ENCODE measurements around the gene RHO.
A peak's percentile ranks its signal among the peaks of the same experiment; 100 is the strongest.

DNA sequence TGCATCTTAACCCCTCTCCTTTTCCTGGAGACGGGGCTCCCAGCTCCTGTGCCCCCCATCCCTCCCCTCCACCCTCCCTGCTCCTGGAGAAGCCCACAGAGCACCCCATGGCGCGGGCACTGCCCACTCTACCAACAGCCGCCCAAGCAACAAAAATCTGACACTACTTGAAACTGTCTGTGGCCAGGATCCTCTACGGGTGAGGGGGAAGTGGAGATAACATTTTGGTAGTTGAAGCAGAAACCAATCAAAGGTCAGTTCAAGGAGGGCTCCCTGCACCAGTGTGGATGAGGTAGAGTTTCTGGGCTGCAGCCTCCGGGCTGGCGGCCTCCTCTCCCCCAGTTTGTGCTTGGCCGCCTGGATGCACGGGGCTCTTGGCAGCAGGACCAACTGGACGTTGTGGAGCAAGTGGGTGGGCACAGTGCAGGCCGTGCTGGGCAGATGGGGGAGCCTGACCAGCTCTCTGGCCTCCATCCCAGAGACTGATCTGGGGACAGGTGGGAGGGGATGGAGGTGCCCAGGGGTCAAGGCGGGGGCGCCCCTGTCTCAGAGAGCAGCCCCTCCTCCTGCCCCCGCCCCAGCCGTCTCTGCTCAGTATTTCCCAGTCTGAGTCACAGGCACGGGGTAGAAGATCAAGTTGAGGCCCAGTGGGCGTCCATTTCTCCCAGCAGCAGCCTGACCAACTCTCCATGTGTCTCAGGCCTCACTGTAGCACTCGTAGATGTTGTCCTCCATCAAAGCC, 27.3 kb downstream of the RHO start:
- TF ChIP-seq MAX (IDR thresholded peaks at IDR 0.05; ENCODE audit: low read depth, low read length) (no peak), REST (IDR thresholded peaks at IDR 0.05; ENCODE audit: low read depth, low read length) (no peak), NR2F1 (conservative IDR thresholded peaks at IDR 0.05) (peak; percentile 55), RFX5 (IDR thresholded peaks at IDR 0.05; ENCODE audit: low read depth, low read length) (no peak), RAD21 (IDR thresholded peaks at IDR 0.05; ENCODE audit: insufficient read depth, low read depth, low read length) (no peak), NRF1 (conservative IDR thresholded peaks at IDR 0.05; ENCODE audit: low read depth, low read length) (no peak), CTCF (IDR thresholded peaks at IDR 0.05 in 2 of 3, conservative IDR thresholded peaks at IDR 0.05 in 1 of 3; ENCODE audit: control insufficient read depth in 2 of 3, extremely low read depth in 1 of 3, insufficient read depth in 1 of 3, low read depth in 3 of 3, low read length in 3 of 3) (no peak), NFYB (IDR thresholded peaks at IDR 0.05; ENCODE audit: insufficient read depth, low read depth, low read length) (no peak), MYC (IDR thresholded peaks at IDR 0.05; ENCODE audit: insufficient read depth, insufficient read length, insufficient replicate concordance, low read length, severe bottlenecking) (no peak), POLR2A (IDR thresholded peaks at IDR 0.05; ENCODE audit: low read depth, low read length) (no peak), MYB (IDR thresholded peaks at IDR 0.05; ENCODE audit: borderline replicate concordance, low read depth, low read length) (no peak), DPF2 (IDR thresholded peaks at IDR 0.05) (0 out of 2 replicates have a peak, but pooled peaks have one; percentile 35)

Data from GM12878 (cell line).